Lower lobe of right lung (tissue), 2 donors: ENCODE data around the gene C19orf81. TPM values are rescaled to one million over a fixed set of nuclear protein-coding genes. Genes with fewer than 3 reads are reported as not detected.

Source experiments
- ATAC-seq, 2 donors: fragments of 200-7000 bp; cut with Tn5 transposase; one replicate each; pipeline ENCODE4 v1.9.1; 2020 to 2022; ENCODE audit warnings: mild to moderate bottlenecking in 2 of 2, moderate library complexity in 2 of 2
- DNase-seq: peaks from one replicate; pipeline ENCODE4 v3.0.0-alpha.2; 2020
- H3K27ac ChIP-seq: fragments of 200-600 bp; one replicate; pipeline ENCODE4 v1.8.0; 2022
- H3K27me3 ChIP-seq: fragments of 200-600 bp; one replicate; pipeline ENCODE4 v1.8.0; 2022; ENCODE audit warnings: low read depth
- H3K36me3 ChIP-seq: fragments of 200-600 bp; one replicate; pipeline ENCODE4 v1.8.0; 2022; ENCODE audit warnings: mild to moderate bottlenecking
- H3K4me1 ChIP-seq: fragments of 200-600 bp; one replicate; pipeline ENCODE4 v1.8.0; 2022
- H3K4me3 ChIP-seq: fragments of 200-600 bp; one replicate; pipeline ENCODE4 v1.8.0; 2022; ENCODE audit warnings: mild to moderate bottlenecking
- H3K9me3 ChIP-seq: fragments of 200-600 bp; one replicate; pipeline ENCODE4 v1.8.0; 2022
- intact Hi-C: fragments of 100-400 bp; cut with DNase I; formaldehyde crosslinking; loops from one replicate; pipeline ENCODE4 v1.11.0; 2022
- total RNA-seq: library from RNA; stranded (reverse); fragmentation: NEBNext Ultra II Directional; extraction: Animal tissue kit (Norgen Biotek cat#: 25700); gene quantifications from one replicate; pipeline ENCODE4 v1.2.1, GENCODE V29; 2021
- TF ChIP-seq, protein P1 (sequence below): fragments of 200-600 bp; IDR thresholded peaks from one replicate; pipeline ENCODE4 v1.8.0; 2022; ENCODE audit warnings: antibody characterized with exemption, mild to moderate bottlenecking
- donor health status: DM: no; HTN: yes; CAD: no; lungs with severe emphysema.

Gene C19orf81
- total RNA-seq, 1 donor from 2014 or later: 5.2 TPM

DNA sequence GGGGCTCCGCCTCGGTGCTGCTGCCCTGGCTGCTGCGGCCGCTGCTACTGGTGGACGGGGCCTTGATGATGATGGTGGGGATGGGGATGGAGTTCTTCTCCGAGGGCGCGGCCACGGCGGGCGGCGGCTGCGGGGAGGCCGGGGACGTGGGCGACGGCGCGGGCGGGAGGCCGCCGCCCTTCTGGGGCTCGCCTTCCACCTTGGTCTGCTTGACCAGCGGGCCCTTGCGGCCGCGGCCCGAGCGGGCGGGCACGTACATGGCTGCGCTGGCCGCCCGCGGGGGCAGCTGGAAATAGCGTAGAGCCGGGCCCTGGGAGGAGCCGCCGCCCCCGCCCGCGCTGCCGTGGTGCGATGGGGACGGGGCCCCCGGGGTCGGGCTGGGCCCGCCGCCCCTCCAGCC lies 19.2 kb downstream of the C19orf81 start:
- no peak overlapping the region for H3K4me3 ChIP-seq
- no peaks in the 10 kb centered on the region for H3K36me3 ChIP-seq
- peaks cover 73% of the 10 kb centered on the region for H3K27me3 ChIP-seq
- no peaks in the 10 kb centered on the region for H3K4me1 ChIP-seq
- H3K27ac ChIP-seq: no peak overlapping the region
- TF ChIP-seq, protein P1, sequence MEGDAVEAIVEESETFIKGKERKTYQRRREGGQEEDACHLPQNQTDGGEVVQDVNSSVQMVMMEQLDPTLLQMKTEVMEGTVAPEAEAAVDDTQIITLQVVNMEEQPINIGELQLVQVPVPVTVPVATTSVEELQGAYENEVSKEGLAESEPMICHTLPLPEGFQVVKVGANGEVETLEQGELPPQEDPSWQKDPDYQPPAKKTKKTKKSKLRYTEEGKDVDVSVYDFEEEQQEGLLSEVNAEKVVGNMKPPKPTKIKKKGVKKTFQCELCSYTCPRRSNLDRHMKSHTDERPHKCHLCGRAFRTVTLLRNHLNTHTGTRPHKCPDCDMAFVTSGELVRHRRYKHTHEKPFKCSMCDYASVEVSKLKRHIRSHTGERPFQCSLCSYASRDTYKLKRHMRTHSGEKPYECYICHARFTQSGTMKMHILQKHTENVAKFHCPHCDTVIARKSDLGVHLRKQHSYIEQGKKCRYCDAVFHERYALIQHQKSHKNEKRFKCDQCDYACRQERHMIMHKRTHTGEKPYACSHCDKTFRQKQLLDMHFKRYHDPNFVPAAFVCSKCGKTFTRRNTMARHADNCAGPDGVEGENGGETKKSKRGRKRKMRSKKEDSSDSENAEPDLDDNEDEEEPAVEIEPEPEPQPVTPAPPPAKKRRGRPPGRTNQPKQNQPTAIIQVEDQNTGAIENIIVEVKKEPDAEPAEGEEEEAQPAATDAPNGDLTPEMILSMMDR: no peak
- DNase-seq (no peak), ATAC-seq (no peak)
- H3K9me3 ChIP-seq: no peaks in the 10 kb centered on the region
- intact Hi-C loops: no loop called here

DNA sequence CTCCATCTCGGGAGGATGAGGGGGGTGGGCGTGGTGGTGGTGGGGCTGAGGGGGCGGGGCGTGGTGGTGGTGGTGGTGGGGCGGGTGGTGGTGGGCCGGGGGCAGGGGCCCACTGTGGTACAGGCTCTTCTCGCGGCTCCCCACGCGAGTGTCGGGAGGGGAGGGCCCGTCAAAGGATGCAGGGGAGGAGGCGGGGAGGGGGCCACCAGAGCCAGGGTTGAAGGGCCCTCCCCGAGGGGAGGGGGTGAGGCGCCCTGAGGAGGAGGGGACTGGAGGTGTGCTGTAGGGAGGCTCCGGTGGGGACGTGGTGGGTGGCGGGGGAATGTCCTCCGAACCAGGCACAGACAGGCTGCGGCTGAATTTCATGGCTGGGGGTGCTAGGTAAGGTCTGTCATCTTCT lies 19.6 kb downstream of the C19orf81 start:
- DNase-seq (no peak), ATAC-seq (no peak)
- Histone ChIP-seq H3K27ac (no peak overlapping the region), H3K27me3 (peaks cover 75% of the 10 kb centered on the region), H3K4me1 (no peaks in the 10 kb centered on the region), H3K9me3 (no peaks in the 10 kb centered on the region), H3K4me3 (no peak overlapping the region), H3K36me3 (no peaks in the 10 kb centered on the region)
- TF ChIP-seq, protein P1: no peak
- intact Hi-C loops: no loop called here

DNA sequence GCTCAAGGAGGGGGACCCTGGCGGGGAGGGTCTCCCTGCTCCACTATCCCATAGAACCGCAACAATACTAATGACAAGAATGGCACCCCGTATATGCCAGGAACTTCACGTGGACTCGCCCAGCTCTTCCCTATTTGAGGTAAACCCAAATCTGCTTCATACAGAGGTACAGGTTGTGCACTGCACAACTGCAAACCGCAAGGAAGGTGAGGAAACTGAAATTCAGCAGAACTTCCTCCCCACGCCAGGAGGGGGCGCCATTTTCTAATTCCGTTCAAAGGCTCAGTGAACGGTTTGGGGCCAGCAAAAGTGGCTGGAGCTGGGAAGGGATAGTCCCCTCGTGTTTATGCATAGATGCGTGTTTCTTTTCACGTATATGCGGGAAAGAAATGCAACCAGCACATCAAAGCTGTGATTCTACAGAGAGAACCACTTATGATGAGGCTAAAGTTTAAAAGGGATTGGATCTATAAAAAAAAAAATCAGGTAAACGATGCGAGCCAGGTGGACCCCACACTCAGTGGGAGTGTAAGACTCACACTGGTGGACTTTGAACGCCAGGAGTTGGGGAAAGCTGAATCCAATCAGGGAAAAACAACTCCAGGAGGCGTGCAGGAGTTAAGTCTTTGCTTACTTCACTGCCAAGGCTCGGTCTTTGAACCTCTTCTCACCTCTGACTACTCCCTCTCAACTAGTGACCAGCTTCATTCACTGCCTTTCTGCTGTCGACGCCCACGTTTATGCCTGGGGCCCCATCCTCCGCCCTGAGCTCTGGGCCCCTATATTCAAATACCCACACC lies 20.3 kb downstream of the C19orf81 start:
- ATAC-seq: peak in 1 of 2 donors; percentile 16
- Histone ChIP-seq H3K9me3 (no peaks in the 10 kb centered on the region), H3K4me1 (no peaks in the 10 kb centered on the region), H3K27ac (no peak overlapping the region), H3K4me3 (no peak overlapping the region), H3K36me3 (no peaks in the 10 kb centered on the region), H3K27me3 (peaks cover 78% of the 10 kb centered on the region)
- intact Hi-C loops: no loop called here
- no peak for DNase-seq
- TF ChIP-seq, protein P1: peak; percentile 76

DNA sequence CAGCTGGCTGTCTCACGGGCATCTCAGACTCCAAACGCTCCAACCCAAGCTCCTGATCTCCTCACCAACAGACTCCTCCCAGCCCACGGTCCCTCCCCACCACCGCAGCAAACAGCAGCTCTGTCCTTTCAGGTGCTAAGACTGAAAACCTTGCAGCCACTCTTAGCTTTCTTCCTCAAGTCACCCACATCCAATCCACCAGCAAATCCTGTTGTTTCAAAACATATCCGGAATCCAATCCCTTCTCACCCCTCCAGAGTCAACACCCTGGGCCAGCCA lies 20.8 kb downstream of the C19orf81 start:
- H3K4me3 ChIP-seq: no peak overlapping the region
- no peak for DNase-seq
- no peak for ATAC-seq
- no peaks in the 10 kb centered on the region for H3K36me3 ChIP-seq
- H3K9me3 ChIP-seq: no peaks in the 10 kb centered on the region
- intact Hi-C loops: no loop called here
- no peaks in the 10 kb centered on the region for H3K4me1 ChIP-seq
- H3K27me3 ChIP-seq: peaks cover 78% of the 10 kb centered on the region
- TF ChIP-seq, protein P1: no peak
- no peak overlapping the region for H3K27ac ChIP-seq

DNA sequence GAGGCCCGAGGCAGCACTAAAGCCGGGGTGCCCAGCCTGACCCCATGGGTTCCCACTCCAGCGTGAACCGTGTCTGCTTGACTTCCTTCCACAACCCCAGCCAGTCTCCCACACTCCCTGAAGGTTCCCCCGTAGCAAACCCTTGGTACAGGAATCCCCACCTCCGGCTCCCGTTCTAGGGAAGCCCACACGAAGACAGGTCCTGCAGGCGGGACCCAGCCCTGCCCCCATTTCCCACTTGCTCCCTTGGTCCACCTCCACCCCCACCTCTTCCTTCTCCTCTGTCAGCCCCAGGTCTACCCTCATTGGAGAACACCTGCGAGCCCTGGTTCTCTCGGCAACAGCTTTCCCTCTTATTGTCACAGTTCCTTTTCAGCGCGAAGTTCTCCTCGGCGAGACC lies 23.9 kb downstream of the C19orf81 start:
- no peaks in the 10 kb centered on the region for H3K36me3 ChIP-seq
- intact Hi-C loops: no loop called here
- H3K27ac ChIP-seq: no peak overlapping the region
- no peak overlapping the region for H3K4me3 ChIP-seq
- TF ChIP-seq, protein P1: no peak
- H3K4me1 ChIP-seq: no peaks in the 10 kb centered on the region
- peaks cover 54% of the 10 kb centered on the region for H3K27me3 ChIP-seq
- no peaks in the 10 kb centered on the region for H3K9me3 ChIP-seq
- DNase-seq (no peak), ATAC-seq (no peak)
